WERI-Rb-1 (cell line): ENCODE results near the gene OPN1MW2.
"Not testable (repeated sequence)": the region's sequence is repeated elsewhere in the genome, so short reads cannot be mapped to it uniquely, and the experiment has no call there.

ENCODE experiments used
- DNase-seq: peaks from one replicate; pipeline ENCODE4 v3.0.0-alpha.2; 2020
- H3K27ac ChIP-seq: fragments of 250-450 bp; sonication (Bioruptor Pico); 2 replicates; pipeline ENCODE4 v1.5.1; 2020; ENCODE audit warnings: mild to moderate bottlenecking, moderate library complexity
- H3K27me3 ChIP-seq: fragments of 250-450 bp; sonication (Bioruptor Pico); 2 replicates; pipeline ENCODE4 v1.5.1; 2021; ENCODE audit warnings: mild to moderate bottlenecking, low read depth, moderate library complexity; ENCODE audit not compliant: insufficient read depth, severe bottlenecking
- H3K36me3 ChIP-seq: fragments of 250-450 bp; sonication (Bioruptor Pico); 2 replicates; pipeline ENCODE4 v1.5.1; 2020; ENCODE audit warnings: mild to moderate bottlenecking, moderate library complexity
- H3K4me3 ChIP-seq: 2 replicates; pipeline ENCODE4 v1.5.1; 2011; ENCODE audit warnings: low read depth, mild to moderate bottlenecking, control low read depth, low read length
- H3K9me3 ChIP-seq: fragments of 250-450 bp; sonication (Bioruptor Pico); 2 replicates; pipeline ENCODE4 v1.5.1; 2021; ENCODE audit warnings: mild to moderate bottlenecking, moderate library complexity; ENCODE audit not compliant: severe bottlenecking

Gene OPN1MW2

DNA sequence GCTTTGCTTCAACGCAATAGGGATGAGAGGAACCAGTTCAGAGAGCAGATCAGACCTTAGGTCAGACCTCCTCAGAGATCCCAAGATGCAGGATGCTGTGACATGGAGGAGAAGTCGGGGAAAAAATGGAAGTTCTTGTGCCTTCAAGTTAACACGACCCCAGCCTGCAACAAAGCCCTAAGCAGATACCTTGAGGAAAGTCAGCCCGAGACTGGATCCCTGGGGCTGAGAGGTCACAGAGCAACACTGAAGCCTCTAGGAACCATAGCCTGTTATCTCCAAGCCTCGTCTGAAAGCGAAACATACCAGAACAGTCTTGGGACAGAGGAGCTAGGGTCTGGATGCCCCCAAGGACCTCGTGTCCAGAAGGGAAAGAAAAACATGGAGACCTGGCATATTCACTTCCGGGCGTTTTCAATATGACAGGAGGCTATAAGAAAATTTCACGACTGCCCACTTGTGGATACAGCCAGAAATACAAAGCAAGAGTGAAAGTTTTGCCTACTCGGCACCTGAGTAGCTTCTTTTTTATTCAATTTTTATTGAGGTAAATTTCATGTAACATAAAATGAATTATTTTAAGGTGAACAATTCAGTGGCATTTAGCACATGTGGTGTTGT lies 19.5 kb downstream of the OPN1MW2 start:
- DNase-seq, H3K27ac ChIP-seq, H3K4me3 ChIP-seq, H3K27me3 ChIP-seq, H3K36me3 ChIP-seq, H3K9me3 ChIP-seq: not testable (repeated sequence)

- not testable (repeated sequence) for H3K9me3 ChIP-seq, DNase-seq, H3K4me3 ChIP-seq
Measured at GRCh38 chrX:154239982-154240503, 20.5 kb downstream of the OPN1MW2 start.

DNA sequence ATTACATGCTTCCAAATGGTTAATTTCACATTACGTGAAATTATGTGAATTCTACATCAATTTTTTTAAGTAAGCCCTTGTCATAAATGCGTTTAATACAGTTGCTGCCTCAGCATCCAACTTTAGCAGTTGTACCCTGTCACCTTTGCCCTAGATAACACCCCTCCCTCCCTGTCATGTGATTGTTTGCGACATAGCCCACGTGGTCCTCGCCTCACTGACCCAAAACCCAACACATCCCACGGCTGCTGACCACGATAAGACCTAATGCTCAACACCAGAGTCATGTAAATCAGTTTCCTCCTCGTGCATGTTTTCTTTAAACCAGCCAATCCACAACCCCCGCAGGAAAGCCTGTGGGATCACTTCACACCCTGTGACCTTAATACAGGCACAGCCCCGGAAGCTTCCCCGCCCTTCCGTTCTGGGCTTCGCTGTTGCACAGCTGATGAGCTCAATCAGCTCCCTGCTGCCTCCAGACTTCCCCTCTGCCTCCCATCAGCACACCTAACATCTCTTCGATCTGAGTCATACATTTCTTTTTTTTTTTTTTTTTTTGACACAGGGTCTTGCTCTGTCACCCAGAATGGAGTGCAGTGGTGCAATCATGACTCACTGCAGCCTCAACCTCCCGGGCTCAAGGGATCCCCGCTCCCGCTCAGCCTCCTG lies 28.0 kb downstream of the OPN1MW2 start:
- H3K9me3 ChIP-seq, H3K27me3 ChIP-seq, H3K27ac ChIP-seq, DNase-seq, H3K36me3 ChIP-seq, H3K4me3 ChIP-seq: not testable (repeated sequence)

More at GRCh38 chrX:154239982-154240503, 20.5 kb downstream of the OPN1MW2 start:
- not testable (repeated sequence) for H3K36me3 ChIP-seq, H3K27me3 ChIP-seq, H3K27ac ChIP-seq

- not testable (repeated sequence) for H3K27ac ChIP-seq, H3K9me3 ChIP-seq, DNase-seq, H3K4me3 ChIP-seq, H3K36me3 ChIP-seq, H3K27me3 ChIP-seq
Measured at GRCh38 chrX:154248076-154248475, 28.5 kb downstream of the OPN1MW2 start.

GRCh38 chrX:154257282-154257681 lies 37.7 kb downstream of the OPN1MW2 start, which contains the start of gene OPN1MW3:
Gene OPN1MW3 (plus strand): TSS chrX:154257582. CDS start chrX:154257620, 38 bp downstream.
- H3K27ac ChIP-seq, H3K4me3 ChIP-seq, H3K27me3 ChIP-seq, H3K9me3 ChIP-seq, H3K36me3 ChIP-seq, DNase-seq: not testable (repeated sequence)

- not testable (repeated sequence) for DNase-seq, H3K27ac ChIP-seq, H3K4me3 ChIP-seq, H3K27me3 ChIP-seq, H3K36me3 ChIP-seq, H3K9me3 ChIP-seq
Measured at GRCh38 chrX:154258711-154259110, 39.2 kb downstream of the OPN1MW2 start.

- not testable (repeated sequence) for DNase-seq, H3K4me3 ChIP-seq, H3K27me3 ChIP-seq, H3K27ac ChIP-seq, H3K36me3 ChIP-seq, H3K9me3 ChIP-seq
Measured at GRCh38 chrX:154263072-154263471, 43.5 kb downstream of the OPN1MW2 start.

- H3K36me3 ChIP-seq, H3K27ac ChIP-seq, H3K9me3 ChIP-seq, H3K27me3 ChIP-seq, DNase-seq, H3K4me3 ChIP-seq: not testable (repeated sequence)
Measured at GRCh38 chrX:154269245-154269644, 49.7 kb downstream of the OPN1MW2 start.
